Measurements from ENCODE around the gene CUTA. TPM values are rescaled to one million over a fixed set of nuclear protein-coding genes. Genes with fewer than 3 reads are reported as not detected.

The CUTA gene
- total and polyA plus RNA-seq, 2 of the 13 experiments (the other 11 are each of a cell fraction or from before 2014, with no cell fraction given): 170 to 180 TPM

- peak; percentile 97; the same call in 1 of the 2 replicates for TF ChIP-seq MTF2 (CRISPR knock-in tag; IDR thresholded peaks at IDR 0.05; ENCODE audit: borderline replicate concordance)
- no peak for TF ChIP-seq REXO4 (CRISPR knock-in tag; IDR thresholded peaks at IDR 0.05; ENCODE audit: borderline replicate concordance)
- TF ChIP-seq, protein P1, sequence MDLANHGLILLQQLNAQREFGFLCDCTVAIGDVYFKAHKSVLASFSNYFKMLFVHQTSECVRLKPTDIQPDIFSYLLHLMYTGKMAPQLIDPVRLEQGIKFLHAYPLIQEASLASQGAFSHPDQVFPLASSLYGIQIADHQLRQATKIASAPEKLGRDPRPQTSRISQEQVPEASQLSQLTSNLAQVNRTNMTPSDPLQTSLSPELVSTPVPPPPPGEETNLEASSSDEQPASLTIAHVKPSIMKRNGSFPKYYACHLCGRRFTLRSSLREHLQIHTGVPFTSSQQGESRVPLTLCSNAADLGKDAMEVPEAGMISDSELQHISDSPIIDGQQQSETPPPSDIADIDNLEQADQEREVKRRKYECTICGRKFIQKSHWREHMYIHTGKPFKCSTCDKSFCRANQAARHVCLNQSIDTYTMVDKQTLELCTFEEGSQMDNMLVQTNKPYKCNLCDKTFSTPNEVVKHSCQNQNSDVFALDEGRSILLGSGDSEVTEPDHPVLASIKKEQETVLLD (CRISPR knock-in tag; IDR thresholded peaks at IDR 0.05; ENCODE audit: low read depth): peak; percentile 95
- no peak for TF ChIP-seq SYNCRIP (IDR thresholded peaks at IDR 0.05; ENCODE audit: insufficient read depth, low read depth, low read length)
- TF ChIP-seq ZFAT (CRISPR knock-in tag; conservative IDR thresholded peaks at IDR 0.05): no peak
- TF ChIP-seq, protein P2, sequence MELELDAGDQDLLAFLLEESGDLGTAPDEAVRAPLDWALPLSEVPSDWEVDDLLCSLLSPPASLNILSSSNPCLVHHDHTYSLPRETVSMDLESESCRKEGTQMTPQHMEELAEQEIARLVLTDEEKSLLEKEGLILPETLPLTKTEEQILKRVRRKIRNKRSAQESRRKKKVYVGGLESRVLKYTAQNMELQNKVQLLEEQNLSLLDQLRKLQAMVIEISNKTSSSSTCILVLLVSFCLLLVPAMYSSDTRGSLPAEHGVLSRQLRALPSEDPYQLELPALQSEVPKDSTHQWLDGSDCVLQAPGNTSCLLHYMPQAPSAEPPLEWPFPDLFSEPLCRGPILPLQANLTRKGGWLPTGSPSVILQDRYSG (CRISPR knock-in tag; IDR thresholded peaks at IDR 0.05): peak; percentile 47; the same call in 1 of the 2 replicates
- TF ChIP-seq MYC (CRISPR knock-in tag; IDR thresholded peaks at IDR 0.05; ENCODE audit: borderline replicate concordance): peak; percentile 69
- TF ChIP-seq LRRFIP1 (CRISPR knock-in tag; conservative IDR thresholded peaks at IDR 0.05): no peak
- TF ChIP-seq, protein P3, sequence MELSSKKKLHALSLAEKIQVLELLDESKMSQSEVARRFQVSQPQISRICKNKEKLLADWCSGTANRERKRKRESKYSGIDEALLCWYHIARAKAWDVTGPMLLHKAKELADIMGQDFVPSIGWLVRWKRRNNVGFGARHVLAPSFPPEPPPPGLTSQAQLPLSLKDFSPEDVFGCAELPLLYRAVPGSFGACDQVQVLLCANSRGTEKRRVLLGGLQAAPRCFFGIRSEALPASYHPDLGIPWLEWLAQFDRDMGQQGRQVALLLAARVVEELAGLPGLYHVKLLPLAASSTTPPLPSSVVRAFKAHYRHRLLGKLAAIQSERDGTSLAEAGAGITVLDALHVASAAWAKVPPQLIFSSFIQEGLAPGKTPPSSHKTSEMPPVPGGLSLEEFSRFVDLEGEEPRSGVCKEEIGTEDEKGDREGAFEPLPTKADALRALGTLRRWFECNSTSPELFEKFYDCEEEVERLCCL (CRISPR knock-in tag; IDR thresholded peaks at IDR 0.05; ENCODE audit: borderline replicate concordance): no peak
- TF ChIP-seq TCF12 (IDR thresholded peaks at IDR 0.05): no peak
- TF ChIP-seq TCF12 (CRISPR knock-in tag; IDR thresholded peaks at IDR 0.05): 0 out of 2 replicates have a peak, but pooled peaks have one; percentile 1
- peak; percentile 45; the same call in 1 of the 2 replicates for TF ChIP-seq ZNF878 (CRISPR knock-in tag; IDR thresholded peaks at IDR 0.05)
- TF ChIP-seq, protein P4, sequence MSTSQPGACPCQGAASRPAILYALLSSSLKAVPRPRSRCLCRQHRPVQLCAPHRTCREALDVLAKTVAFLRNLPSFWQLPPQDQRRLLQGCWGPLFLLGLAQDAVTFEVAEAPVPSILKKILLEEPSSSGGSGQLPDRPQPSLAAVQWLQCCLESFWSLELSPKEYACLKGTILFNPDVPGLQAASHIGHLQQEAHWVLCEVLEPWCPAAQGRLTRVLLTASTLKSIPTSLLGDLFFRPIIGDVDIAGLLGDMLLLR (CRISPR knock-in tag; IDR thresholded peaks at IDR 0.05): peak; percentile 79; the same call in 1 of the 2 replicates
- TF ChIP-seq, protein P5, sequence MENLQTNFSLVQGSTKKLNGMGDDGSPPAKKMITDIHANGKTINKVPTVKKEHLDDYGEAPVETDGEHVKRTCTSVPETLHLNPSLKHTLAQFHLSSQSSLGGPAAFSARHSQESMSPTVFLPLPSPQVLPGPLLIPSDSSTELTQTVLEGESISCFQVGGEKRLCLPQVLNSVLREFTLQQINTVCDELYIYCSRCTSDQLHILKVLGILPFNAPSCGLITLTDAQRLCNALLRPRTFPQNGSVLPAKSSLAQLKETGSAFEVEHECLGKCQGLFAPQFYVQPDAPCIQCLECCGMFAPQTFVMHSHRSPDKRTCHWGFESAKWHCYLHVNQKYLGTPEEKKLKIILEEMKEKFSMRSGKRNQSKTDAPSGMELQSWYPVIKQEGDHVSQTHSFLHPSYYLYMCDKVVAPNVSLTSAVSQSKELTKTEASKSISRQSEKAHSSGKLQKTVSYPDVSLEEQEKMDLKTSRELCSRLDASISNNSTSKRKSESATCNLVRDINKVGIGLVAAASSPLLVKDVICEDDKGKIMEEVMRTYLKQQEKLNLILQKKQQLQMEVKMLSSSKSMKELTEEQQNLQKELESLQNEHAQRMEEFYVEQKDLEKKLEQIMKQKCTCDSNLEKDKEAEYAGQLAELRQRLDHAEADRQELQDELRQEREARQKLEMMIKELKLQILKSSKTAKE (CRISPR knock-in tag; IDR thresholded peaks at IDR 0.05; ENCODE audit: borderline replicate concordance): peak; percentile 87
- TF ChIP-seq ZFP41 (CRISPR knock-in tag; IDR thresholded peaks at IDR 0.05; ENCODE audit: borderline replicate concordance): peak; percentile 85; the same call in 1 of the 2 replicates
- TF ChIP-seq HMGXB4 (CRISPR knock-in tag; IDR thresholded peaks at IDR 0.05; ENCODE audit: borderline replicate concordance in 1 of 2, low read depth in 1 of 2): peak; percentile 92 to 99
Measured at GRCh38 chr6:33391278-33391921, 26.5 kb downstream of the CUTA start, which contains the start of gene KIFC1 (continued).

Data from HepG2 (cell line).